Stimulated activated CD8-positive, alpha-beta memory T cell treated with anti-CD3 and anti-CD28 coated beads, Interleukin-7, amount 100 ng/mL, for 4 hours (primary cell): ENCODE data around the gene IFI30.

Source experiments
- DNase-seq, 2 donors: peaks; one replicate each; pipeline ENCODE4 v3.0.0-alpha.2; 2020; ENCODE audit warnings: low read depth in 2 of 2

Gene IFI30

GRCh38 chr19:18225702-18226468 lies 52.3 kb downstream of the IFI30 start, which contains the start of gene PDE4C:
PDE4C (minus strand) TSS chr19:18226438; CDS start chr19:18226415, 23 bp downstream.
- DNase-seq: no peak

- DNase-seq: no peak
These were observed 53.6 kb downstream of the IFI30 start for GRCh38 chr19:18226956-18227780.
